NT2/D1 (cell line): ENCODE data around the gene RAP1GAP2.

Source experiments
- SUZ12 ChIP-seq: IDR thresholded peaks from 2 replicates; pipeline ENCODE4 v1.6.1; 2011; ENCODE audit not compliant: insufficient read length, insufficient read depth; ENCODE audit errors: extremely low read depth
- YY1 ChIP-seq: IDR thresholded peaks from 2 replicates; pipeline ENCODE4 v1.6.1; 2011; ENCODE audit not compliant: insufficient read length, insufficient read depth
- ZNF274 ChIP-seq: IDR thresholded peaks from 2 replicates; pipeline ENCODE4 v1.6.1; 2011; ENCODE audit warnings: mild to moderate bottlenecking, low read depth, low read length

DNA sequence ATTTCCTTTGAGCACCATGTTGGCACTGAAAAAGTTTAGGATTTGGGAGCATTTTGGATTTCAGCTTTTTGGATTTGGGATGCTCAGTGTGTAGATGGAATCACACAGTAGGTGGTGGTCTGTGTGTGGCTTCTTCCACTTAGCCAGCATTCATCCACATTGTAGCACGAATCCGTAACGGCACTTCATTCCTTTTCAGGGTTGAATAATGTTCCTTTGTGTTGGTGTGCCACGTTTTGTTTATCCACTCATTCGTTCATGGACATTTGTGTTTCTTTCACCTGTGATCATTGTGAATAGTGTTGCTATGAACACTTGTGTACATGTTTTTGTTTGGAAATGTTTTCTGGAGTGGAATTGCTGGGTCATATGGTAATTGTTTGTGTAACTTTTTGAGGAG is 85.1 kb downstream of the RAP1GAP2 start:
- no peak for TF ChIP-seq YY1
- no peak for TF ChIP-seq SUZ12
- TF ChIP-seq ZNF274 = no peak
